Hepatocyte (in vitro differentiated cells): ENCODE data around the gene LGALS12. TPM values are rescaled to one million over a fixed set of nuclear protein-coding genes. Genes with fewer than 3 reads are reported as not detected.
"Not testable (repeated sequence)": the region's sequence is repeated elsewhere in the genome, so short reads cannot be mapped to it uniquely, and the experiment has no call there.

Experiments used
- DNase-seq: peaks from one replicate; pipeline ENCODE4 v3.0.0-alpha.2; 2016; ENCODE audit warnings: low spot score
- H2AFZ ChIP-seq: fragments of 200-600 bp; sonication (generic); 2 replicates; pipeline ENCODE4 v1.6.0; 2016; ENCODE audit warnings: antibody characterized with exemption, mild to moderate bottlenecking
- H3K27ac ChIP-seq: fragments of 200-600 bp; sonication (generic); 2 replicates; pipeline ENCODE4 v1.5.1; 2016; ENCODE audit warnings: mild to moderate bottlenecking
- H3K27me3 ChIP-seq: fragments of 200-600 bp; sonication (generic); 2 replicates; pipeline ENCODE4 v1.6.1; 2016
- H3K36me3 ChIP-seq: fragments of 200-600 bp; sonication (generic); replicated peaks from 2 replicates; pipeline ENCODE4 v1.5.1; 2016; ENCODE audit warnings: low read depth; ENCODE audit not compliant: insufficient read depth
- H3K4me1 ChIP-seq: fragments of 200-600 bp; sonication (generic); 2 replicates; pipeline ENCODE4 v1.5.1; 2016; ENCODE audit warnings: mild to moderate bottlenecking, moderate library complexity; ENCODE audit not compliant: insufficient read depth
- H3K4me2 ChIP-seq: fragments of 200-600 bp; sonication (generic); 2 replicates; pipeline ENCODE4 v1.6.0; 2016
- H3K4me3 ChIP-seq: fragments of 200-600 bp; sonication (generic); 2 replicates; pipeline ENCODE4 v1.5.1; 2016; ENCODE audit warnings: mild to moderate bottlenecking
- H3K79me2 ChIP-seq: fragments of 200-600 bp; sonication (generic); 2 replicates; pipeline ENCODE4 v1.6.0; 2017; ENCODE audit warnings: mild to moderate bottlenecking
- H3K9me2 ChIP-seq: fragments of 200-600 bp; sonication (generic); replicated peaks from 2 replicates; pipeline ENCODE4 v1.6.0; 2017; ENCODE audit warnings: mild to moderate bottlenecking; ENCODE audit not compliant: insufficient read depth
- H3K9me3 ChIP-seq: fragments of 200-600 bp; sonication (generic); 2 replicates; pipeline ENCODE4 v1.5.1; 2016; ENCODE audit warnings: low read depth, mild to moderate bottlenecking
- H4K20me1 ChIP-seq: fragments of 200-600 bp; sonication (generic); 2 replicates; pipeline ENCODE4 v1.6.0; 2016; ENCODE audit warnings: mild to moderate bottlenecking; ENCODE audit not compliant: insufficient read depth, poor library complexity, severe bottlenecking
- EZH2 ChIP-seq: fragments of 200-600 bp; sonication (generic); IDR thresholded peaks from 2 replicates; pipeline ENCODE4 v1.6.1; 2016; ENCODE audit warnings: antibody characterized with exemption, mild to moderate bottlenecking, borderline replicate concordance
- EZH2phosphoT487 ChIP-seq: fragments of 200-600 bp; sonication (generic); IDR thresholded peaks from one replicate; pipeline ENCODE4 v1.6.1; 2018; ENCODE audit warnings: antibody characterized with exemption, mild to moderate bottlenecking, low read depth, moderate library complexity; ENCODE audit not compliant: unreplicated experiment, severe bottlenecking
- WGBS: methylation state at CpG from one replicate; pipeline ENCODE4 v1.1.6; 2016; ENCODE audit warnings: low lambda C conversion rate; ENCODE audit errors: missing lambda C conversion rate; 5-methylcytosine and 5-hydroxymethylcytosine counted together
- polyA plus RNA-seq: library from polyadenylated mRNA; unstranded; fragments of >200 nt; fragmentation: Nextera tagmentation; extraction: Ambion mirVana; gene quantifications from 2 replicates; pipeline ENCODE4 v1.2.1, GENCODE V29; 2016
- total RNA-seq: library from RNA; depleted of rRNA; stranded (reverse); fragments of >200 nt; gene quantifications from 2 replicates; pipeline ENCODE4 v1.2.3, GENCODE V29; 2014
- TF ChIP-seq, protein P1 (sequence below): fragments of 200-600 bp; sonication (generic); IDR thresholded peaks from 2 replicates; pipeline ENCODE4 v1.5.1; 2016; ENCODE audit warnings: antibody characterized with exemption, mild to moderate bottlenecking; ENCODE audit not compliant: poor library complexity

Gene LGALS12
- total and polyA plus RNA-seq, 2 experiments from 2014 or later = not detected

DNA sequence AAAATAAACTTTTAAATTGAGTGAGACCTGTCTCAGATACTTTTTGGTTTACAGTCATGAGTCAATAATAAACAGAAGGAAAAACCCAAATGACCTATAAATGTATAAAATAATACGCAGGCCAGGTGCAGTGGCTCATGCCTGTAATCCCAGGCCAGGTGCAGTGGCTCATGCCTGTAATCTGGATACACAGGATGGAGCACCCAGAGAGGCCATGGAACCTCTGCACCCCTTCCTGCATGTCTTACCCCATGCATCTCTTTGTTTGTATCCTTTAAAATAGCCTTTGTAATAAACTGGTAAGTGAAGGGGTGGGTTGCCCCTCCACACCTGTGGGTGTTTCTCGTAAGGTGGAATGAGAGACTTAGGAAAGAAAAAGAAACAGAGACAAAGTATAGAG is 21.8 kb downstream of the LGALS12 start:
- no peak for DNase-seq
- H3K79me2 ChIP-seq = no peaks in the 10 kb centered on the region
- peaks cover 2% of the 10 kb centered on the region for H3K9me3 ChIP-seq
- H3K36me3 ChIP-seq = no peaks in the 10 kb centered on the region
- H2AFZ ChIP-seq = no peak overlapping the region
- peak overlapping the region; percentile 6 for H3K4me2 ChIP-seq
- peaks cover 32% of the 10 kb centered on the region for H3K4me1 ChIP-seq
- no peaks in the 10 kb centered on the region for H3K27me3 ChIP-seq
- 78% methylated on average over 2 of the region's 2 CpGs for WGBS
- no peak overlapping the region for H3K4me3 ChIP-seq
- H4K20me1 ChIP-seq = no peaks in the 10 kb centered on the region
- H3K27ac ChIP-seq = peak overlapping the region; percentile 92
- H3K9me2 ChIP-seq = no peaks in the 10 kb centered on the region
- TF ChIP-seq EZH2phosphoT487 = no peak
- TF ChIP-seq, protein P1, sequence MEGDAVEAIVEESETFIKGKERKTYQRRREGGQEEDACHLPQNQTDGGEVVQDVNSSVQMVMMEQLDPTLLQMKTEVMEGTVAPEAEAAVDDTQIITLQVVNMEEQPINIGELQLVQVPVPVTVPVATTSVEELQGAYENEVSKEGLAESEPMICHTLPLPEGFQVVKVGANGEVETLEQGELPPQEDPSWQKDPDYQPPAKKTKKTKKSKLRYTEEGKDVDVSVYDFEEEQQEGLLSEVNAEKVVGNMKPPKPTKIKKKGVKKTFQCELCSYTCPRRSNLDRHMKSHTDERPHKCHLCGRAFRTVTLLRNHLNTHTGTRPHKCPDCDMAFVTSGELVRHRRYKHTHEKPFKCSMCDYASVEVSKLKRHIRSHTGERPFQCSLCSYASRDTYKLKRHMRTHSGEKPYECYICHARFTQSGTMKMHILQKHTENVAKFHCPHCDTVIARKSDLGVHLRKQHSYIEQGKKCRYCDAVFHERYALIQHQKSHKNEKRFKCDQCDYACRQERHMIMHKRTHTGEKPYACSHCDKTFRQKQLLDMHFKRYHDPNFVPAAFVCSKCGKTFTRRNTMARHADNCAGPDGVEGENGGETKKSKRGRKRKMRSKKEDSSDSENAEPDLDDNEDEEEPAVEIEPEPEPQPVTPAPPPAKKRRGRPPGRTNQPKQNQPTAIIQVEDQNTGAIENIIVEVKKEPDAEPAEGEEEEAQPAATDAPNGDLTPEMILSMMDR = no peak

DNA sequence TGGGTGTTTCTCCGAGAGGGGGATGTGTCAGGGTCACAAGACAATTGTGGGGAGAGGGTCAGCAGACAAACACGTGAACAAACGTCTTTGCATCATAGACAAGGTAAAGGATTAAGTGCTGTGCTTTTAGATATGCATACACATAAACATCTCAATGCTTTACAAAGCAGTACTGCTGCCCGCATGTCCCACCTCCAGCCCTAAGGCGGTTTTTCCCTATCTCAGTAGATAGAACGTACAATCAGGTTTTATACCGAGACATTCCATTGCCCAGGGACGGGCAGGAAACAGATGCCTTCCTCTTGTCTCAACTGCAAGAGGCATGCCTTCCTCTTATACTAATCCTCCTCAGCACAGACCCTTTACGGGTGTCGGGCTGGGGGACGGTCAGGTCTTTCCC is 22.3 kb downstream of the LGALS12 start:
- H3K36me3 ChIP-seq, H3K4me3 ChIP-seq, DNase-seq, H4K20me1 ChIP-seq, H2AFZ ChIP-seq, H3K9me2 ChIP-seq, H3K9me3 ChIP-seq, H3K79me2 ChIP-seq, H3K27me3 ChIP-seq: not testable (repeated sequence)
- H3K4me1 ChIP-seq = peaks cover 32% of the 10 kb centered on the region
- peak overlapping the region; percentile 6 for H3K4me2 ChIP-seq
- 13% methylated on average over 8 of the region's 11 CpGs for WGBS
- peak overlapping the region; percentile 92 for H3K27ac ChIP-seq

DNA sequence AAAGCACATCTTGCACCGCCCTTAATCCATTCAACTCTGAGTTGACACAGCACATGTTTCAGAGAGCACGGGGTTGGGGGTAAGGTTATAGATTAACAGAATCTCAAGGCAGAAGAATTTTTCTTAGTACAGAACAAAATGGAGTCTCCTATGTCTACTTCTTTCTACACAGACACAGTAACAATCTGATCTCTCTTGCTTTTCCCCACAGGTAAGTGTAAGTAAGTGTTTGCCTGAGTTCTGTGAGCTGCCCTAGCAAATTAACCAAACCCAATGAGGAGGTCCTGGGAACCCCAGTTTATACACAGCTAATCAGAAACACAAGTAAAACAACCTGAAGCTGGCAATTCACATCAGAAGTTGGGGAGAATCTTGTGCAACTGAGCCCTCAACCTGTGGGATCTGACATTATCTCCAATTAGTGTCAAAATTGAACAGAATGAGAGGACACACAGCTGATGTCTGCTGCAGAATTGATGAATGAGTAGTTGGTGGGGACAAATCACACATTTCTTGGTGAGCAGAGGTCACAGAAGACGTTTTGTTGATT is 22.9 kb downstream of the LGALS12 start:
- H3K9me3 ChIP-seq, H3K9me2 ChIP-seq, DNase-seq, H4K20me1 ChIP-seq, H3K4me2 ChIP-seq, H3K27me3 ChIP-seq, H3K79me2 ChIP-seq, H3K36me3 ChIP-seq, H3K4me3 ChIP-seq: not testable (repeated sequence)
- H3K4me1 ChIP-seq = peaks cover 32% of the 10 kb centered on the region
- peak overlapping the region; percentile 5 for H2AFZ ChIP-seq
- peak overlapping the region; percentile 98 for H3K27ac ChIP-seq
- 33% methylated on average over 1 of the region's 3 CpGs for WGBS

DNA sequence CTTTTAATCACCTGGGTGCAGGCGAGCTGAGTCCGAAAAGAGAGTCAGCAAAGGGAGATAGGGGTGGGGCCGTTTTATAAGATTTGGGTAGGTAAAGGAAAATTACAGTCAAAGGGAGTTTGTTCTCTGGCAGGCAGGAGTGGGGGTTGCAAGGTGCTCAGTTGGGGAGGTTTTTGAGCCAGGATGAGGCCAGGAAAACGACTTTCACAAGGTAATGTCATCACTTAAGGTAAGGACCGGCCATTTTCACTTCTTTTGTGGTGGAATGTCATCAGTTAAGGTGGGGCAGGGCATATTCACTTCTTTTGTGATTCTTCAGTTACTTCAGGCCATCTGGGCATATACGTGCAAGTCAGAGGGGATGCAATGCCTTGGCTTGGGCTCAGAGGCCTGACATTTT is 23.5 kb downstream of the LGALS12 start:
- DNase-seq, H3K36me3 ChIP-seq, H3K9me3 ChIP-seq, H3K4me2 ChIP-seq, H3K9me2 ChIP-seq, H2AFZ ChIP-seq, H3K4me3 ChIP-seq, H4K20me1 ChIP-seq, H3K27me3 ChIP-seq, H3K79me2 ChIP-seq: not testable (repeated sequence)
- WGBS = 62% methylated on average over 6 of the region's 6 CpGs
- H3K4me1 ChIP-seq = peaks cover 32% of the 10 kb centered on the region
- H3K27ac ChIP-seq = peak overlapping the region; percentile 98

DNA sequence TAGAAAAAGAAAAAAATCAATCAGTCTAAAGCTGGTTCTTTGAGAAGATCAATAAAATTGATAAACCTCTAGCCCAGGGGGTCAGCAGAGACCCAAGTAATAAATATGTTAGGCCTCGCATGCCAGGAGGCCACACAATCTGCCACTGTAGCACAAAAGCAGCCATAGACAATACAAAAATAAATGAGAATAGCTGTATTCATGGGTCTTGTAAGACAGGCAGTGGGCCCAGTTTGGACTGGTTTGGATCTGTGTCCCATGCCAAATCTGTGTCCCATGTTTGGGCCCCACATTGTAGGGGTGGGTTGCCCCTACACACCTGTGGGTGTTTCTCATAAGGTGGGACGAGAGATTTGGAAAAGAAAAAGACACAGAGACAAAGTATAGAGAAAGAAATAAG is 24.1 kb downstream of the LGALS12 start:
- Histone ChIP-seq H2AFZ (peak overlapping the region; percentile 18), H3K27me3 (no peaks in the 10 kb centered on the region), H3K36me3 (no peaks in the 10 kb centered on the region), H3K4me3 (no peak overlapping the region), H4K20me1 (no peaks in the 10 kb centered on the region), H3K79me2 (no peaks in the 10 kb centered on the region), H3K4me2 (no peak overlapping the region), H3K9me2 (no peaks in the 10 kb centered on the region), H3K9me3 (no peaks in the 10 kb centered on the region), H3K27ac (peak overlapping the region; percentile 98), H3K4me1 (peaks cover 32% of the 10 kb centered on the region)
- WGBS = 88% methylated on average over 2 of the region's 2 CpGs
- TF ChIP-seq EZH2 (no peak), EZH2phosphoT487 (no peak)
- TF ChIP-seq, protein P1 = no peak
- no peak for DNase-seq

DNA sequence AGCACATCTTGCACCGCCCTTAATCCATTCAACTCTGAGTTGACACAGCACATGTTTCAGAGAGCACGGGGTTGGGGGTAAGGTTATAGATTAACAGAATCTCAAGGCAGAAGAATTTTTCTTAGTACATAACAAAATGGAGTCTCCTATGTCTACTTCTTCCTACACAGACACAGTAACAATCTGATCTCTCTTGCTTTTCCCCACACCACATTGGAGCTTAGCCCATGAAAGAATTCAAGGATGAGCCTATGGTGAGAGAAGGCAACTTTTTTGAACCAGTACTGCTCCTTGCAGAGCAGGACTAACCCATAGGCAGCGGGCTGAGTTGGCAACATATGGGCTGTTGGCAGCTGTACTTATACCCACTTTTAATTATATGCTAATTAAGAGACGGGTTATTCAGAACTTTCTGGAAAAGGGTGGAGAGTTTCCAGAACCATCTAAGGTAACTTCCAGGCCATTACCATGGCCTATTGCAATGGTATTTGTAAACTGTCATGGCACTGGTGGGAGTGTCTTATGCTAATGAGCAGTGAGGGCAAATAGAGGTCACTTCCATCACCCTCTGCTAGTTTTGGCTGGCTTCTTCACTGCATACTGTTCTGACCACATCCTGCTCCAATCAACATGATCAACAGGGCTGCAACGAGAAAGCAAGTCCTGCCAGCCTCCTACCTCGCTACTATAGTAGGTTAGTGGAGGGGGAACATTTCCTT is 25.3 kb downstream of the LGALS12 start:
- not testable (repeated sequence) for DNase-seq, H3K27me3 ChIP-seq, H4K20me1 ChIP-seq, H3K79me2 ChIP-seq, H3K4me3 ChIP-seq, H3K9me2 ChIP-seq, H3K36me3 ChIP-seq, H3K4me2 ChIP-seq, H3K9me3 ChIP-seq
- Histone ChIP-seq H3K27ac (peak overlapping the region; percentile 92), H3K4me1 (peaks cover 32% of the 10 kb centered on the region), H2AFZ (peak overlapping the region; percentile 46)
- 83% methylated on average over 4 of the region's 6 CpGs for WGBS
